OCI-M1 (cell line): Measurements from ENCODE around the gene ITPK1.

Source experiments
- DNase-seq: peaks from one replicate; lab custom pipeline; 2025; lab: John Stamatoyannopoulos, UW

ITPK1 gene

GRCh38 chr14:92922155-92922735 lies 193.5 kb downstream of the ITPK1 start:
- DNase-seq = no peak

DNA sequence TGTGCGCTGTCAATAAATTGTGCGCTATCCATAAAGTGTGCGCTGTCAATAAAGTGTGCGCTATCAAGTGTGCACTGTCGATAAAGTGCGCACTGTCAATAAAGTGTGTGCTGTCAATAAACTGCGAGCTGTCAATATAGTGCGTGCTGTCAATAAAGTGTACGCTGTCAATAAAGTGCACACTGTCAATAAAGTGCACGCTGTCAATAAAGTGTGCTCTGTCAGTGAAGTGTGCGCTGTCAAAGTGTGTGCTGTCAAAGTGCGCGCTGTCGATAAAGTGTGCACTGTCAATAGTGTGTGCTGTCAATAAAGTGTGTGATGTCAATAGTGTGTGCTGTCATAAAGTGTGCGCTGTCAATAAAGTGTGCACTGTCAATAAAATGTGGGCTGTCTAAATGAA lies 195.7 kb downstream of the ITPK1 start:
- DNase-seq = no peak

DNA sequence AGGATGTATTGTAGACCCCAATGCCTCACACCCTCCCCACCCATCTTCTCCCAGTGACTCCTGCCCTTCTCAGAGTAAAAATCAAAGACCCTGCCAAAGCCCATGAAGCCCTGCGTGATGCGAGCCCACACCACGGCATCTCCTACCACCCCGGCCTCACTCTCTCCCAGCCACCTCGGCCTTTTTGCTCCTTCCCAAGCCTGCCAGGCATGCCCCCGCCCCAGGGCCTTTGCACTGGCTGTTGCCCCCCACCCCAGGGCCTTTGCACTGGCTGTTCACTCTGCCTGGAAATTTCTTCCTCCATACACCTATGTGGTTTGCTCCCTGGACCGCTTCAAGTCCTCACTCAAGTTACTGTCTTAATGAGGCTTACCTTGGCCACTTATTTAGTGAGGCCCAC lies 197.8 kb downstream of the ITPK1 start:
- DNase-seq = no peak

GRCh38 chr14:92917041-92917940 lies 198.4 kb downstream of the ITPK1 start:
- DNase-seq = no peak

GRCh38 chr14:92916201-92916600 lies 199.5 kb downstream of the ITPK1 start:
- no peak for DNase-seq

GRCh38 chr14:92914087-92914656 lies 201.6 kb downstream of the ITPK1 start:
- DNase-seq = peak; percentile 34

DNA sequence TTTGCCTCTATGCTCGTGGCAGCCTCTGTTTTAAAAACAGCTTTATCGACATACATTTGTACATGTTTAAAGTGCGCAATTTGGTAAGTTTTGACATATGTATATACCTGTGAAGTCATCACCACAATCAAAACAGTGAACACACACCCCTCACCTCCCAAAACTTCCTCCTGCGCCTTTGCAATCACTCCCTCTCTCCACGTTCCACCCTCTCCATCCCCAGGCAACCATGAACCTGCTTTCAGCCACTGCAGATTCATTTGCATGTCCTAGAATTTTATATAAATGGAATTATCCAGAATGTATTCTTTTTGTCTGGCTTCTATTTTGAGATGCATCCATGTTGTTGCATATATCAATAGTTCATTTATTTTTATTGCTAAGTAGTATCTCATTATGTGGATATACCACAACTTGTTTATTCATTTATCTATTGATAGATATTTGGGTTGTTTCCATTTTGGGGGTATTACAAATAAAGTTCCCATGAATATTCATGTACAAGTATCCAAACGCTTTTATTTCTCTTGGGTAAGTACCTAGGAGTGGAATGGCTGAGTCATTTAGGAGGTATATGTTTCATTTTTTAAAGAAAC lies 208.3 kb downstream of the ITPK1 start:
- no peak for DNase-seq

GRCh38 chr14:92906823-92907222 lies 208.9 kb downstream of the ITPK1 start:
- no peak for DNase-seq

- DNase-seq = no peak
Observed at GRCh38 chr14:92906420-92906819, 209.3 kb downstream of the ITPK1 start.

DNA sequence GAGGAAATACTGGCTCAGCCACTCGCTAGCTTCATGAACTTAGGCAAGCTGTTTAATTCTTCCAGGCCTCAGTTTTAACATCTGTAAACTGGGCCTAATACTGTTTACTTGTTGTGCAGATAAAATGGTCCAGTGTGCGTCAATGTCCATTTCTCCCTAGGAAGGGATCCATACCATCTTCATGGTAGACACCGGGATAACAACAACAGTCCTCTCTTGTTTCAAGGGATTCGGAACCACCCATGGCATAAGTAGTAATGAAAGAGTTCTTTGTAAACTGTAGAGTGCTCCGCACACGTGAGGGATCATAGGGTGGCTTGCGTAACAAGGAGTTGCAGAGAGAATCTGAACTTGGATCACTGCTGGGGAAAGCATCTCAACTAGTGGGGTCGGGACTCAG lies 210.1 kb downstream of the ITPK1 start:
- no peak for DNase-seq

DNA sequence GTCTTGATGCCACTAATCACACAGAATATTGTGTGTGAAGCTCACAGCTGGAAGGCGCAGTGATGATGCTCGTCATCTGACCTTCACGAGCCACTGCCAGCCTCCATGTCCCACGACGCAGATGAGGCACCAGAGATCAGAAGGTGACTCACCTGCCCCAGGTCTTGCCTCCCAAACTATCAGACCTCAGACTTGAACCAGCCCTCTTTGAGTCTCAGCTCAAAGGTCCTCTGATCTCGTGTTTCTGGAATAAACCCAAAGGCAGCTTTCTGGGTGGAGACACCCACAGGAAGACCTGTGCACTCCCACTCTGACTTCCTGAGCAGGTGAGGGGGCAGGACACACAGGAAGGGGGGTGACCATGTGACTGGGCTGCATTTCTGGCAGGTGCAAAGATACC lies 212.4 kb downstream of the ITPK1 start:
- DNase-seq = no peak

DNA sequence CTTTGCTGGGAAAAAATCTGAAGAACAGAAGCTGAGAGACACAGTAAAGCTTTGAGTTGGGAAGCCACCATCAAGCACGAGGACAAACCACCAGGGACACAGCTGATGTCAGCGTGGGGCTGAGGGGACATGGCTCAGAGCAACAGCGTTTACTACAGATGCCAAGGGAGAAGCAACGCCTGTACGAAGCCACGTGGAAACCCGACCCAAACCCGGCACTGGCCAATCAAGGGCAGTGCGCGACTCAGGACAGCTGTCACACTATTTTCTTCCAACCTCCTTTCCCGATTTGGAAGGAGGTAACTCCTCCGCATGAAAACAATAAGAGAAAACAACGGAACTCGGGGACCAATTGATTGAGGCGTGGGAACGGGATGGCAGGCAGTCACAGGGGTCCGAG lies 213.0 kb downstream of the ITPK1 start:
- no peak for DNase-seq

- no peak for DNase-seq
Observed at GRCh38 chr14:92902191-92902590, 213.5 kb downstream of the ITPK1 start.

DNA sequence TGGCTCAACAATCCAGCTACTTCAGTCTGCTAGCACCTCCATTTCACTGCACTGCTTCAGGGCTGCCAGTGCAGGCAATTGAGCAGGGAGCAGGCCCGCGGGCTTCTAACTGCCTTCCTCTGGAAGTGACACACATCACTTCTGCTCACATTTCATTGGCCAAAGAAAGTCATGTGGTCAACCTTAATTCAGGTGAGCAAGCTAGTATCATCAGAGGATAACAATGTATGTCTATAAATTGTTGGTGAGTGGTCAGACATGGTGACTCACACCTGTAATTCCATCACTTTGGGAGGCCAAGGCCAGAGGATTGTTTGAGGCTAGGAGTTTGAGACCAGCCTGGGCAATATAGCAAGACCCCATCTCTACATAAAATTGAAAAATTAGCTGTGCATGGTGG lies 215.1 kb downstream of the ITPK1 start:
- DNase-seq = no peak

- no peak for DNase-seq
Observed at GRCh38 chr14:92898566-92899131, 217.1 kb downstream of the ITPK1 start.

GRCh38 chr14:92897922-92898565 lies 217.7 kb downstream of the ITPK1 start:
- DNase-seq = no peak

GRCh38 chr14:92895352-92895878 lies 220.3 kb downstream of the ITPK1 start:
- DNase-seq = no peak

DNA sequence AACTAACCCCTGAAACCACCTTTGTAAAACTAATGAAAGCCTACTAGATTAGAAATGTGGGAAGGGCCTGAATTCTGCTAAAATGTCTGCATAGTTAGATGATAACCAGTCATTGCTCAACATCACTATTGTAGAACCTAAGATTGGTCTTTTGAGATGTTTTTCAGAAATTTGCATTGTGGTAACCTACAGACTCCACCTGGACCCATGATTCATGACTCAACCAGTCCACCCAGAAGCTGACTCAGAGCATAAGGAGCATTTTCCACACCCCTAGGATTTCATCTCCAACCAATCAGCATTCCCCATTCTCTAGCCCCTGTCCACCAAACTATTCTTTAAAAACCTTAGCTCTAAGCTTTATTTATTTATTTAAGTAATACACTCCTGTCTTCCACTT lies 223.1 kb downstream of the ITPK1 start:
- no peak for DNase-seq

DNA sequence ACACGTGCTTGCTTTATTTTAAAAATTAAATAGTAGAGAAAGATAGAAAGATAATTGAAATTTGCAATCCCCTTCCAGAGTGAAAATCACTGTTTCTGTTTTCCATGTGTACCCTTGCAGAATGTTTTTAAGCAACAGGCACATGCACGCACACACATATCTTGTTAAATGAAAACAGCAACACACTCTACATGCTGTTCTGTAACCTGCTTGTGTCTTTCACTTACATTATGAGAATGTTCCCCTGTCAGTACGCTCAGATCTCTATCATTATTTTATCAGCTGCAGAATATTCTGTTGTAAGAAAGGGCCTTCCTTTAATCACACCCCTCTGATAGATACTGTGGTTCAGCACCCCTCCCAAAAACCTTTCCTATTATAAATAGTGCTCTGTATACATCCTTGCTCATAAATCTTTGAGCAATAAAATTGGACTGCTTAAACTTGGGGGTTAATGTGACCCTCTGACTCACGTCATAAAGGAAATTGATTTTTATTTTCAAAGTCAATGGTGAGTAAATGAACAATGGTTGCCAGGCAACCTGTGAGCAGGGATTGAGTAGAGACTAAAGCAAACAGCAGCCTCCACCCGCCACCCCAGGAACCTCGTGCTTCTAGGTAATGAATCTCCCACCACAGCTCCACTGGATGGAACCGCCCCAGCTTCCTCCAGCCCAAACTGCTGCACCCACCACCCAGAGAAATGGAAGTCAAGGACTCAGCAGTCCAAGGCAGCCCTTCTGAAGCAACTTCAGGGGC lies 224.7 kb downstream of the ITPK1 start:
- DNase-seq = no peak

DNA sequence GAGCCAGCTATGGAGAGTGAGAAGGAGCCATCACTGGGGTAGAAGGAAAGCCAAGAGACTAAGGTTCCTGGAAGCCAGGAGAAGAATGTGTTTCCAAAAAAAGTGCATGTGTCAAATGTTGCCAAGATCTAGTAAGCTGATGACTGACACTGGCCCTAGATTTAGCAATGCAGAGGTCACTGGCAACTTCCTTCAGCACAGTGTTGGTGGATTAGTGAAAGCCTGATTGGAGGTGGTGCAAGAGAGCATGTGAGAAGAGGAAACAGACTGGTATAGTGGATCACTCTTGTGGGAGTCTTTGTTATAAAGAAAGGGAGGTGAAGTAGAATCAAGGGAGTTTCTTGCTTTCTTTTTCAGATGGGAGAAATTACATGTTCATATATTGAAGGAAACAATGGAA lies 226.8 kb downstream of the ITPK1 start:
- DNase-seq = no peak

GRCh38 chr14:92887157-92887556 lies 228.6 kb downstream of the ITPK1 start:
- DNase-seq = no peak
